Measurements from ENCODE around the gene PIM1. TPM values are rescaled to one million over a fixed set of nuclear protein-coding genes. Genes with fewer than 3 reads are reported as not detected.
A peak's percentile ranks its signal among the peaks of the same experiment; 100 is the strongest.

The PIM1 gene
- total RNA-seq, 1 experiment from 2014 or later: 42.1 TPM

DNA sequence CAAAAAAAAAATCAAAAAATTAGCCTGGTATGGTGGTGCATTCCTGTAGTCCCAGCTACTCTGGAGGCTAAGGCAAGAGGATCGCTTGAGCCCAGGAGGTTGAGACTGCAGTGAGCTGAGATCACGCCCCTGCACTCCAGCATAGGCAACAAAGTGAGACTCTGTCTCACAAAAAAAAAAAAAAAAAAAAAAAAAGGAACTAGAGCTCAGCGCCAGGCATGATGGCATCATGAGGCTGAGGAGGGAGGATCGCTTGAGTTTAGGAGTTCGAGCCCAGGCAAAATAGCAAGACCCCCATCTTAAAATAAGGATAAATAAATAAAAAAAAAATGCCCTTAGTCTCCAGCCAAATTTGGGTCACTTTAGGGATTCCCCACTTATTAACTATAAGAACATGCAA is 40.4 kb upstream of the PIM1 start:
- in situ Hi-C loops (cut with HindIII; ENCODE audit: low pct_unique_long_range_greater_than_20kb, low sequenced_read_pairs): no loop called here
- Histone ChIP-seq H3K4me1 (ENCODE audit: control insufficient read depth, insufficient read depth, low read length) (peaks cover 71% of the 10 kb centered on the region), H3K27ac (ENCODE audit: low read length) (peak overlapping the region; percentile 98), H3K27me3 (ENCODE audit: control insufficient read depth, insufficient read depth, low read length) (no peaks in the 10 kb centered on the region), H3K4me3 (ENCODE audit: low read depth in 2 of 2, low read length in 2 of 2) (no peak overlapping the region), H3K36me3 (ENCODE audit: control insufficient read depth, insufficient read depth, low read length) (no peaks in the 10 kb centered on the region), H3K9me3 (ENCODE audit: control insufficient read depth, insufficient read depth, low read depth, low read length) (no peaks in the 10 kb centered on the region)
- no peak for DNase-seq (ENCODE audit: low read depth, low spot score)
- no peak for ATAC-seq
- BruUV-seq (replicated peaks): no TSS peak
- POLR2A ChIA-PET: interaction anchor here (0.6 to 0.7 kb wide), 3 partner anchors 9 to 186 kb away, joined by 3 to 11 read pairs (median 7); no protein-coding TSS in a partner anchor
- intact Hi-C loops (cut with micrococcal nuclease; ENCODE audit: unreplicated experiment): loop anchor here (5.0 kb wide), 1 partner anchor 72 kb away; no protein-coding TSS in a partner anchor
- CTCF ChIA-PET: interaction anchor here (0.6 to 1.0 kb wide), 3 partner anchors 12 to 79 kb away, joined by 3 to 6 read pairs (median 3); no protein-coding TSS in a partner anchor
- TF ChIP-seq REST (IDR thresholded peaks at IDR 0.05; ENCODE audit: insufficient read depth in 1 of 2, low read depth in 2 of 2, low read length in 1 of 2) (no peak), SIN3A (IDR thresholded peaks at IDR 0.05; ENCODE audit: borderline replicate concordance, insufficient read depth, low read depth, low read length) (no peak), POLR2AphosphoS5 (IDR thresholded peaks at IDR 0.05; ENCODE audit: low read depth, low read length) (no peak), CTCF (IDR thresholded peaks at IDR 0.05) (no peak), TCF7L2 (IDR thresholded peaks at IDR 0.05; ENCODE audit: low read depth, low read length) (no peak)

- no peak overlapping the region for H3K4me3 ChIP-seq (ENCODE audit: low read depth in 2 of 2, low read length in 2 of 2)
- intact Hi-C loops (cut with micrococcal nuclease; ENCODE audit: unreplicated experiment): loop anchor here (5.0 kb wide), 1 partner anchor 42 kb away; the partner anchor contains the start of gene PIM1
- H3K36me3 ChIP-seq (ENCODE audit: control insufficient read depth, insufficient read depth, low read length): no peaks in the 10 kb centered on the region
- ChIA-PET CTCF (no interaction called here), POLR2A (interaction anchor here (0.7 kb wide), 1 partner anchor 417 kb away, joined by 4 read pairs; no protein-coding TSS in a partner anchor)
- no peaks in the 10 kb centered on the region for H3K9me3 ChIP-seq (ENCODE audit: control insufficient read depth, insufficient read depth, low read depth, low read length)
- ATAC-seq (no peak), DNase-seq (ENCODE audit: low read depth, low spot score) (no peak)
- no peaks in the 10 kb centered on the region for H3K27me3 ChIP-seq (ENCODE audit: control insufficient read depth, insufficient read depth, low read length)
- peaks cover 78% of the 10 kb centered on the region for H3K4me1 ChIP-seq (ENCODE audit: control insufficient read depth, insufficient read depth, low read length)
- in situ Hi-C loops (cut with HindIII; ENCODE audit: low pct_unique_long_range_greater_than_20kb, low sequenced_read_pairs): no loop called here
- no peak for TF ChIP-seq TCF7L2 (IDR thresholded peaks at IDR 0.05; ENCODE audit: low read depth, low read length)
- TF ChIP-seq CTCF (IDR thresholded peaks at IDR 0.05): no peak
- no peak for TF ChIP-seq REST (IDR thresholded peaks at IDR 0.05; ENCODE audit: insufficient read depth in 1 of 2, low read depth in 2 of 2, low read length in 1 of 2)
- TF ChIP-seq POLR2AphosphoS5 (IDR thresholded peaks at IDR 0.05; ENCODE audit: low read depth, low read length): no peak
- TF ChIP-seq SIN3A (IDR thresholded peaks at IDR 0.05; ENCODE audit: borderline replicate concordance, insufficient read depth, low read depth, low read length): no peak
- no TSS peak for BruUV-seq (replicated peaks)
- peak overlapping the region; percentile 98 for H3K27ac ChIP-seq (ENCODE audit: low read length)
Observed at GRCh38 chr6:37130704-37131103, 39.2 kb upstream of the PIM1 start.
